GM18868 (cell line): ENCODE data around the gene DHRS4.
"Not testable (repeated sequence)": the region's sequence is repeated elsewhere in the genome, so short reads cannot be mapped to it uniquely, and the experiment has no call there.

Experiments
- ATAC-seq: cut with Tn5 transposase; IDR thresholded peaks from one replicate; pipeline ENCODE4 v1.9.1; 2021; ENCODE audit warnings: mild to moderate bottlenecking, moderate library complexity; ENCODE audit not compliant: unreplicated experiment

The DHRS4 gene

GRCh38 chr14:23981951-23982813 is 28.6 kb downstream of the DHRS4 start:
- ATAC-seq, result not testable (repeated sequence)

- ATAC-seq, result no peak
These were observed 31.5 kb downstream of the DHRS4 start for GRCh38 chr14:23984891-23985602.

- ATAC-seq, result not testable (repeated sequence)
These were observed 34.6 kb downstream of the DHRS4 start for GRCh38 chr14:23988223-23988606.

GRCh38 chr14:23988607-23989363 is 35.2 kb downstream of the DHRS4 start, which contains the start of gene DHRS4L2:
Gene DHRS4L2, plus strand, starts transcription at chr14:23988929. Its CDS starts 19 bp downstream, at chr14:23988948.
- ATAC-seq, result peak; percentile 94

- ATAC-seq, result peak; percentile 50
These were observed 36.3 kb downstream of the DHRS4 start for GRCh38 chr14:23989734-23990445.

- ATAC-seq, result not testable (repeated sequence)
These were observed 37.4 kb downstream of the DHRS4 start for GRCh38 chr14:23990961-23991360.

GRCh38 chr14:23993042-23993441 is 39.5 kb downstream of the DHRS4 start:
- not testable (repeated sequence) for ATAC-seq

GRCh38 chr14:23996009-23996408 is 42.4 kb downstream of the DHRS4 start:
- ATAC-seq, result not testable (repeated sequence)

GRCh38 chr14:23996825-23997224 is 43.3 kb downstream of the DHRS4 start:
- not testable (repeated sequence) for ATAC-seq

- ATAC-seq, result not testable (repeated sequence)
These were observed 46.1 kb downstream of the DHRS4 start for GRCh38 chr14:23999640-24000039.

- not testable (repeated sequence) for ATAC-seq
These were observed 47.5 kb downstream of the DHRS4 start for GRCh38 chr14:24001078-24001477.

GRCh38 chr14:24001679-24002078 is 48.1 kb downstream of the DHRS4 start:
- not testable (repeated sequence) for ATAC-seq

- ATAC-seq, result peak; percentile 33
These were observed 52.9 kb downstream of the DHRS4 start for GRCh38 chr14:24006471-24006816.

- peak; percentile 83 for ATAC-seq
These were observed 53.5 kb downstream of the DHRS4 start for GRCh38 chr14:24006817-24007652.

GRCh38 chr14:24011051-24011450 is 57.5 kb downstream of the DHRS4 start:
- no peak for ATAC-seq

GRCh38 chr14:24012726-24013273 is 59.2 kb downstream of the DHRS4 start:
- ATAC-seq, result not testable (repeated sequence)

- ATAC-seq, result peak; percentile 67
These were observed 60.3 kb downstream of the DHRS4 start for GRCh38 chr14:24013654-24014514.

GRCh38 chr14:24015745-24016144 is 62.2 kb downstream of the DHRS4 start:
- ATAC-seq, result not testable (repeated sequence)
